Measurements from ENCODE around the gene PRRT2. TPM values are rescaled to one million over a fixed set of nuclear protein-coding genes. Genes with fewer than 3 reads are reported as not detected.

The PRRT2 gene
- total and polyA plus RNA-seq, 2 experiments from 2014 or later, result 13.3 to 16.6 TPM

- Histone ChIP-seq H3K79me2 (replicated peaks; ENCODE audit: insufficient read depth) (peaks cover 26% of the 10 kb centered on the region), H3K4me3 (peak overlapping the region; percentile 100), H3K9me2 (ENCODE audit: insufficient read depth) (no peaks in the 10 kb centered on the region), H3F3A (replicated peaks; ENCODE audit: low read depth) (peaks cover 38% of the 10 kb centered on the region), H4K20me1 (replicated peaks; ENCODE audit: insufficient read depth) (peaks cover 6% of the 10 kb centered on the region; the same call in 1 of the 2 replicates), H3K36me3 (ENCODE audit: insufficient read depth) (peaks cover 11% of the 10 kb centered on the region), H3K27ac (ENCODE audit: low read depth) (no peak overlapping the region), H2AFZ (no peak overlapping the region), H3K27me3 (ENCODE audit: insufficient read depth) (no peaks in the 10 kb centered on the region), H3K4me2 (peak overlapping the region; percentile 98), H3K4me1 (ENCODE audit: insufficient read depth) (peaks cover 66% of the 10 kb centered on the region)
- DNase-seq (ENCODE audit: low spot score) (no peak), ATAC-seq (no peak)
- peak overlapping the region; percentile 70 for H3K27ac Mint-ChIP-seq
- peaks cover 4% of the 10 kb centered on the region; the same call in 2 of the 3 replicates for H3K9me3 Mint-ChIP-seq
- peaks cover 37% of the 10 kb centered on the region for H3K27me3 Mint-ChIP-seq (ENCODE audit: insufficient read depth, low read depth, poor library complexity)
- H3K4me3 Mint-ChIP-seq, result peak overlapping the region; percentile 96
- peaks cover 34% of the 10 kb centered on the region for H3K36me3 Mint-ChIP-seq (ENCODE audit: low read depth)
- H3K4me1 Mint-ChIP-seq, result peaks cover 56% of the 10 kb centered on the region
- no peak for TF ChIP-seq CREB1 (CRISPR knock-in tag; IDR thresholded peaks at IDR 0.05; ENCODE audit: low read depth)
- no peak for TF ChIP-seq NANOG (IDR thresholded peaks at IDR 0.05; ENCODE audit: borderline replicate concordance)
- TF ChIP-seq EZH2phosphoT487 (IDR thresholded peaks at IDR 0.05; ENCODE audit: unreplicated experiment), result no peak
- TF ChIP-seq CTCF (conservative IDR thresholded peaks at IDR 0.05; ENCODE audit: low read depth in 2 of 2), result no peak
- no peak for TF ChIP-seq ZNF462 (CRISPR knock-in tag; IDR thresholded peaks at IDR 0.05)
- TF ChIP-seq POLR2AphosphoS5 (IDR thresholded peaks at IDR 0.05; ENCODE audit: low read depth), result no peak
- TF ChIP-seq REST (IDR thresholded peaks at IDR 0.05; ENCODE audit: unreplicated experiment), result no peak
- TF ChIP-seq JUNB (IDR thresholded peaks at IDR 0.05; ENCODE audit: unreplicated experiment), result no peak
- no peak for TF ChIP-seq ETS1 (IDR thresholded peaks at IDR 0.05)
- TF ChIP-seq STAT1 (IDR thresholded peaks at IDR 0.05; ENCODE audit: unreplicated experiment), result no peak
- TF ChIP-seq ZNF331 (CRISPR knock-in tag; IDR thresholded peaks at IDR 0.05; ENCODE audit: low read depth), result no peak
- TF ChIP-seq ZNF114 (CRISPR knock-in tag; IDR thresholded peaks at IDR 0.05), result no peak
- no peak for TF ChIP-seq EZH2 (IDR thresholded peaks at IDR 0.05; ENCODE audit: low read depth, unreplicated experiment)
These were observed 1.9 kb downstream of the PRRT2 start for GRCh38 chr16:29813644-29814562.

All from GM23338 (cell line).